Activated effector memory CD4-positive, alpha-beta T cell treated with anti-CD3 and anti-CD28 coated beads, Interleukin-2, amount 50 U/mL, for 16 hours (primary cell): Measurements from ENCODE around the gene CAMSAP1.
A peak's percentile ranks its signal among the peaks of the same experiment; 100 is the strongest.

ENCODE experiments used
- DNase-seq: peaks from one replicate; pipeline ENCODE4 v3.0.0-alpha.2; 2020

CAMSAP1 gene

GRCh38 chr9:135877791-135878527 is 29.4 kb downstream of the CAMSAP1 start:
- no peak for DNase-seq

GRCh38 chr9:135876936-135877335 is 30.4 kb downstream of the CAMSAP1 start:
- DNase-seq = no peak

GRCh38 chr9:135874859-135875258 is 32.5 kb downstream of the CAMSAP1 start:
- DNase-seq = no peak

- no peak for DNase-seq
These were observed 37.4 kb downstream of the CAMSAP1 start for GRCh38 chr9:135869909-135870308.

- no peak for DNase-seq
These were observed 41.8 kb downstream of the CAMSAP1 start for GRCh38 chr9:135865531-135865930.

- DNase-seq = peak; percentile 90
These were observed 42.8 kb downstream of the CAMSAP1 start for GRCh38 chr9:135864447-135865049.

GRCh38 chr9:135862809-135863208 is 44.5 kb downstream of the CAMSAP1 start:
- no peak for DNase-seq

- no peak for DNase-seq
These were observed 48.7 kb downstream of the CAMSAP1 start for GRCh38 chr9:135858491-135859185.

GRCh38 chr9:135857843-135858242 is 49.5 kb downstream of the CAMSAP1 start:
- no peak for DNase-seq

- no peak for DNase-seq
These were observed 50.0 kb downstream of the CAMSAP1 start for GRCh38 chr9:135857371-135857786.

- DNase-seq = no peak
These were observed 55.6 kb downstream of the CAMSAP1 start for GRCh38 chr9:135851748-135852147.

GRCh38 chr9:135850737-135851136 is 56.6 kb downstream of the CAMSAP1 start:
- no peak for DNase-seq

- no peak for DNase-seq
These were observed 58.2 kb downstream of the CAMSAP1 start for GRCh38 chr9:135849181-135849580.

GRCh38 chr9:135848341-135849047 is 58.9 kb downstream of the CAMSAP1 start:
- DNase-seq = no peak

- no peak for DNase-seq
These were observed 59.5 kb downstream of the CAMSAP1 start for GRCh38 chr9:135847833-135848232.

GRCh38 chr9:135840539-135840938 is 66.8 kb downstream of the CAMSAP1 start:
- no peak for DNase-seq

GRCh38 chr9:135840107-135840506 is 67.2 kb downstream of the CAMSAP1 start:
- DNase-seq = no peak

GRCh38 chr9:135839516-135839915 is 67.8 kb downstream of the CAMSAP1 start:
- no peak for DNase-seq

GRCh38 chr9:135835131-135835530 is 72.2 kb downstream of the CAMSAP1 start:
- no peak for DNase-seq

- no peak for DNase-seq
These were observed 73.5 kb downstream of the CAMSAP1 start for GRCh38 chr9:135833864-135834263.

GRCh38 chr9:135830496-135830895 is 76.8 kb downstream of the CAMSAP1 start:
- no peak for DNase-seq

- DNase-seq = no peak
These were observed 78.7 kb downstream of the CAMSAP1 start for GRCh38 chr9:135828656-135829055.

GRCh38 chr9:135827866-135828580 is 79.3 kb downstream of the CAMSAP1 start:
- no peak for DNase-seq
